ENCODE measurements around the gene RSPH10B. TPM values are rescaled to one million over a fixed set of nuclear protein-coding genes. Genes with fewer than 3 reads are reported as not detected.

The RSPH10B gene
- total and polyA plus RNA-seq, 4 donors: 1.8 to 10.2 (median 6.0) TPM

Small RNA genes within 50 kb of the gene (small RNA-seq; reads per million reads assigned to genes)
- gene RF00019 (ENCODE audit: low replicate concordance): not detected
- gene SNORA80D (ENCODE audit: low replicate concordance): 0.39 reads per million, percentile 48 among the genes with 10 or more reads in this experiment

Other genes with a start within 250 kb of the RSPH10B start
- gene RNF216, start 189.0 kb downstream of the RSPH10B start, total RNA-seq: 10 to 100 TPM; 26.3 to 37.9 TPM
- gene RNF216, start 189.0 kb downstream of the RSPH10B start, polyA plus RNA-seq: 10 to 100 TPM; 10.3 to 13.7 TPM
- gene OCM, start 89.9 kb downstream of the RSPH10B start, total RNA-seq: not detected
- gene OCM, start 89.9 kb downstream of the RSPH10B start, polyA plus RNA-seq: under 1 TPM; 0.07 to 0.37 TPM
- gene CCZ1, start 72.0 kb downstream of the RSPH10B start, total RNA-seq: 10 to 100 TPM; 41.8 to 62.1 TPM
- 10 to 100 TPM; 39.4 to 53.2 TPM for gene CCZ1, start 72.0 kb downstream of the RSPH10B start, polyA plus RNA-seq
- gene PMS2, start 38.4 kb upstream of the RSPH10B start, total RNA-seq: 10 to 100 TPM; 10.8 to 19.1 TPM
- 1 to 10 TPM; 3.5 to 4.9 TPM for gene PMS2, start 38.4 kb upstream of the RSPH10B start, polyA plus RNA-seq
- 10 to 100 TPM; 25.2 to 34.5 TPM for gene AIMP2, start 38.6 kb upstream of the RSPH10B start, total RNA-seq
- gene AIMP2, start 38.6 kb upstream of the RSPH10B start, polyA plus RNA-seq: 10 to 100 TPM; 18.0 to 44.2 TPM
- gene ANKRD61, start 60.7 kb upstream of the RSPH10B start, total RNA-seq: not detected
- under 1 TPM in 1 of 2 donors, not detected in 1; 0.08 TPM for gene ANKRD61, start 60.7 kb upstream of the RSPH10B start, polyA plus RNA-seq
- gene EIF2AK1, start 88.5 kb upstream of the RSPH10B start, total RNA-seq: 100 to 1,000 TPM in 1 of 2 donors, 10 to 100 TPM in 1; 73.4 to 113 TPM
- gene EIF2AK1, start 88.5 kb upstream of the RSPH10B start, polyA plus RNA-seq: 10 to 100 TPM; 35.6 to 50.7 TPM
- gene USP42, start 134.3 kb upstream of the RSPH10B start, total RNA-seq: 10 to 100 TPM in 1 of 2 donors, 1 to 10 TPM in 1; 8.3 to 10.5 TPM
- 1 to 10 TPM; 3.0 to 4.2 TPM for gene USP42, start 134.3 kb upstream of the RSPH10B start, polyA plus RNA-seq

All from lung (tissue), 5 donors.